ENCODE results near the gene CACNA2D3. TPM values are rescaled to one million over a fixed set of nuclear protein-coding genes. Genes with fewer than 3 reads are reported as not detected.
A peak's percentile ranks its signal among the peaks of the same experiment; 100 is the strongest.

CACNA2D3 gene
- total and polyA plus RNA-seq, 4 donors = 14.1 to 34.5 (median 33.4) TPM

- no peaks in the 10 kb centered on the region for H3K9me3 ChIP-seq (ENCODE audit: control insufficient read depth, insufficient read depth, low read length)
- H3K4me1 ChIP-seq (ENCODE audit: control insufficient read depth, insufficient read depth, low read length) = no peaks in the 10 kb centered on the region
- H3K27ac ChIP-seq (ENCODE audit: low read depth, low read length) = no peak overlapping the region
- no CpG with 5 or more reads among the region's 2 CpGs for WGBS (ENCODE audit: insufficient coverage)
- no peaks in the 10 kb centered on the region for H3K27me3 ChIP-seq (ENCODE audit: control insufficient read depth, insufficient read depth, low read length)
- H3K36me3 ChIP-seq (ENCODE audit: control insufficient read depth, insufficient read depth, low read length) = no peaks in the 10 kb centered on the region
- H3K4me3 ChIP-seq (ENCODE audit: low read depth, low read length) = no peak overlapping the region
- no peak for DNase-seq (ENCODE audit: low read depth in 4 of 6, low spot score in 6 of 6)
These were observed 201.8 kb downstream of the CACNA2D3 start for GRCh38 chr3:54324103-54324502.

GRCh38 chr3:54326951-54327350 is 204.6 kb downstream of the CACNA2D3 start:
- 94% methylated on average over 5 of the region's 7 CpGs for WGBS (ENCODE audit: insufficient coverage)
- H3K27me3 ChIP-seq (ENCODE audit: control insufficient read depth, insufficient read depth, low read length) = no peaks in the 10 kb centered on the region
- H3K4me1 ChIP-seq (ENCODE audit: control insufficient read depth, insufficient read depth, low read length) = no peaks in the 10 kb centered on the region
- DNase-seq (ENCODE audit: low read depth in 4 of 6, low spot score in 6 of 6) = no peak
- no peaks in the 10 kb centered on the region for H3K9me3 ChIP-seq (ENCODE audit: control insufficient read depth, insufficient read depth, low read length)
- no peak overlapping the region for H3K4me3 ChIP-seq (ENCODE audit: low read depth, low read length)
- no peaks in the 10 kb centered on the region for H3K36me3 ChIP-seq (ENCODE audit: control insufficient read depth, insufficient read depth, low read length)
- H3K27ac ChIP-seq (ENCODE audit: low read depth, low read length) = no peak overlapping the region

- Histone ChIP-seq H3K27me3 (ENCODE audit: control insufficient read depth, insufficient read depth, low read length) (no peaks in the 10 kb centered on the region), H3K9me3 (ENCODE audit: control insufficient read depth, insufficient read depth, low read length) (no peaks in the 10 kb centered on the region), H3K4me3 (ENCODE audit: low read depth, low read length) (no peak overlapping the region), H3K4me1 (ENCODE audit: control insufficient read depth, insufficient read depth, low read length) (no peaks in the 10 kb centered on the region), H3K27ac (ENCODE audit: low read depth, low read length) (no peak overlapping the region), H3K36me3 (ENCODE audit: control insufficient read depth, insufficient read depth, low read length) (no peaks in the 10 kb centered on the region)
- 100% methylated on average over 1 of the region's 2 CpGs for WGBS (ENCODE audit: insufficient coverage)
- peak in 1 of 6 donors; percentile 63 for DNase-seq (ENCODE audit: low read depth in 4 of 6, low spot score in 6 of 6)
These were observed 209.0 kb downstream of the CACNA2D3 start for GRCh38 chr3:54331341-54331740.

- H3K27ac ChIP-seq (ENCODE audit: low read depth, low read length) = no peak overlapping the region
- 94% methylated on average over 3 of the region's 6 CpGs for WGBS (ENCODE audit: insufficient coverage)
These were observed 215.5 kb downstream of the CACNA2D3 start for GRCh38 chr3:54337846-54338245.

GRCh38 chr3:54339608-54340007 is 217.3 kb downstream of the CACNA2D3 start:
- no peaks in the 10 kb centered on the region for H3K27me3 ChIP-seq (ENCODE audit: control insufficient read depth, insufficient read depth, low read length)
- H3K4me3 ChIP-seq (ENCODE audit: low read depth, low read length) = no peak overlapping the region
- DNase-seq (ENCODE audit: low read depth in 4 of 6, low spot score in 6 of 6) = no peak
- WGBS (ENCODE audit: insufficient coverage) = no CpG with 5 or more reads among the region's 2 CpGs
- H3K9me3 ChIP-seq (ENCODE audit: control insufficient read depth, insufficient read depth, low read length) = no peaks in the 10 kb centered on the region
- H3K36me3 ChIP-seq (ENCODE audit: control insufficient read depth, insufficient read depth, low read length) = no peaks in the 10 kb centered on the region
- peaks cover 3% of the 10 kb centered on the region for H3K4me1 ChIP-seq (ENCODE audit: control insufficient read depth, insufficient read depth, low read length)
- no peak overlapping the region for H3K27ac ChIP-seq (ENCODE audit: low read depth, low read length)

More at GRCh38 chr3:54337846-54338245, 215.5 kb downstream of the CACNA2D3 start:
- Histone ChIP-seq H3K4me3 (ENCODE audit: low read depth, low read length) (no peak overlapping the region), H3K36me3 (ENCODE audit: control insufficient read depth, insufficient read depth, low read length) (no peaks in the 10 kb centered on the region), H3K4me1 (ENCODE audit: control insufficient read depth, insufficient read depth, low read length) (peaks cover 3% of the 10 kb centered on the region), H3K27me3 (ENCODE audit: control insufficient read depth, insufficient read depth, low read length) (no peaks in the 10 kb centered on the region), H3K9me3 (ENCODE audit: control insufficient read depth, insufficient read depth, low read length) (no peaks in the 10 kb centered on the region)
- peak in 1 of 6 donors; percentile 60 for DNase-seq (ENCODE audit: low read depth in 4 of 6, low spot score in 6 of 6)

- no CpG with 5 or more reads among the region's 2 CpGs for WGBS (ENCODE audit: insufficient coverage)
- no peaks in the 10 kb centered on the region for H3K36me3 ChIP-seq (ENCODE audit: control insufficient read depth, insufficient read depth, low read length)
- H3K4me1 ChIP-seq (ENCODE audit: control insufficient read depth, insufficient read depth, low read length) = peaks cover 3% of the 10 kb centered on the region
- DNase-seq (ENCODE audit: low read depth in 4 of 6, low spot score in 6 of 6) = no peak
- H3K4me3 ChIP-seq (ENCODE audit: low read depth, low read length) = no peak overlapping the region
- H3K9me3 ChIP-seq (ENCODE audit: control insufficient read depth, insufficient read depth, low read length) = no peaks in the 10 kb centered on the region
- H3K27ac ChIP-seq (ENCODE audit: low read depth, low read length) = no peak overlapping the region
- H3K27me3 ChIP-seq (ENCODE audit: control insufficient read depth, insufficient read depth, low read length) = no peaks in the 10 kb centered on the region
These were observed 219.5 kb downstream of the CACNA2D3 start for GRCh38 chr3:54341811-54342210.

- H3K36me3 ChIP-seq (ENCODE audit: control insufficient read depth, insufficient read depth, low read length) = no peaks in the 10 kb centered on the region
- H3K4me1 ChIP-seq (ENCODE audit: control insufficient read depth, insufficient read depth, low read length) = peaks cover 3% of the 10 kb centered on the region
- WGBS (ENCODE audit: insufficient coverage) = 37% methylated on average over 9 of the region's 9 CpGs
- H3K27ac ChIP-seq (ENCODE audit: low read depth, low read length) = no peak overlapping the region
- DNase-seq (ENCODE audit: low read depth in 4 of 6, low spot score in 6 of 6) = no peak
- H3K4me3 ChIP-seq (ENCODE audit: low read depth, low read length) = no peak overlapping the region
- no peaks in the 10 kb centered on the region for H3K9me3 ChIP-seq (ENCODE audit: control insufficient read depth, insufficient read depth, low read length)
- no peaks in the 10 kb centered on the region for H3K27me3 ChIP-seq (ENCODE audit: control insufficient read depth, insufficient read depth, low read length)
These were observed 220.3 kb downstream of the CACNA2D3 start for GRCh38 chr3:54342676-54343075.

GRCh38 chr3:54343495-54343894 is 221.1 kb downstream of the CACNA2D3 start:
- H3K4me1 ChIP-seq (ENCODE audit: control insufficient read depth, insufficient read depth, low read length) = peaks cover 3% of the 10 kb centered on the region
- H3K36me3 ChIP-seq (ENCODE audit: control insufficient read depth, insufficient read depth, low read length) = no peaks in the 10 kb centered on the region
- H3K27ac ChIP-seq (ENCODE audit: low read depth, low read length) = no peak overlapping the region
- WGBS (ENCODE audit: insufficient coverage) = 100% methylated on average over 1 of the region's 1 CpG
- no peaks in the 10 kb centered on the region for H3K9me3 ChIP-seq (ENCODE audit: control insufficient read depth, insufficient read depth, low read length)
- no peak overlapping the region for H3K4me3 ChIP-seq (ENCODE audit: low read depth, low read length)
- H3K27me3 ChIP-seq (ENCODE audit: control insufficient read depth, insufficient read depth, low read length) = no peaks in the 10 kb centered on the region
- DNase-seq (ENCODE audit: low read depth in 4 of 6, low spot score in 6 of 6) = no peak

GRCh38 chr3:54344601-54345231 is 222.4 kb downstream of the CACNA2D3 start:
- Histone ChIP-seq H3K36me3 (ENCODE audit: control insufficient read depth, insufficient read depth, low read length) (no peaks in the 10 kb centered on the region), H3K4me3 (ENCODE audit: low read depth, low read length) (no peak overlapping the region), H3K27me3 (ENCODE audit: control insufficient read depth, insufficient read depth, low read length) (no peaks in the 10 kb centered on the region), H3K27ac (ENCODE audit: low read depth, low read length) (no peak overlapping the region), H3K9me3 (ENCODE audit: control insufficient read depth, insufficient read depth, low read length) (no peaks in the 10 kb centered on the region), H3K4me1 (ENCODE audit: control insufficient read depth, insufficient read depth, low read length) (peaks cover 8% of the 10 kb centered on the region)
- WGBS (ENCODE audit: insufficient coverage) = 19% methylated on average over 4 of the region's 8 CpGs
- DNase-seq (ENCODE audit: low read depth in 4 of 6, low spot score in 6 of 6) = no peak

GRCh38 chr3:54345847-54346375 is 223.6 kb downstream of the CACNA2D3 start:
- Histone ChIP-seq H3K9me3 (ENCODE audit: control insufficient read depth, insufficient read depth, low read length) (no peaks in the 10 kb centered on the region), H3K4me1 (ENCODE audit: control insufficient read depth, insufficient read depth, low read length) (peaks cover 8% of the 10 kb centered on the region), H3K4me3 (ENCODE audit: low read depth, low read length) (no peak overlapping the region), H3K27ac (ENCODE audit: low read depth, low read length) (no peak overlapping the region), H3K36me3 (ENCODE audit: control insufficient read depth, insufficient read depth, low read length) (no peaks in the 10 kb centered on the region), H3K27me3 (ENCODE audit: control insufficient read depth, insufficient read depth, low read length) (no peaks in the 10 kb centered on the region)
- WGBS (ENCODE audit: insufficient coverage) = 100% methylated on average over 1 of the region's 5 CpGs
- no peak for DNase-seq (ENCODE audit: low read depth in 4 of 6, low spot score in 6 of 6)
